Heart left ventricle (tissue), 16 donors: Measurements from ENCODE around the gene RASSF9. TPM values are rescaled to one million over a fixed set of nuclear protein-coding genes. Genes with fewer than 3 reads are reported as not detected.

Experiments used
- ATAC-seq, 4 donors: fragments of 200-7000 bp; cut with Tn5 transposase; one replicate each; pipeline ENCODE4 v1.9.1; 2020 to 2022; ENCODE audit warnings: moderate library complexity in 4 of 4, mild to moderate bottlenecking in 3 of 4, moderate number of reproducible peaks in 1 of 4
- DNase-seq, 5 donors: peaks; one replicate each; pipeline ENCODE4 v3.0.0-alpha.2; 2020
- H3K27ac ChIP-seq, 12 donors: fragments of 200-600 bp; sonication (generic) in 4 of 12; one replicate each; pipeline versions ENCODE4 v1.5.0 to v1.8.0; 2016 to 2022; ENCODE audit warnings: mild to moderate bottlenecking in 2 of 12
- H3K27me3 ChIP-seq, 9 donors: fragments of 200-600 bp; sonication (generic) in 2 of 9; one replicate each; pipeline versions ENCODE4 v1.5.1 to v1.8.0; 2016 to 2022; ENCODE audit warnings: mild to moderate bottlenecking in 3 of 9
- H3K36me3 ChIP-seq, 9 donors: fragments of 200-600 bp; sonication (generic) in 2 of 9; one replicate each; pipeline versions ENCODE4 v1.5.0 to v1.8.0; 2018 to 2022; ENCODE audit warnings: mild to moderate bottlenecking in 2 of 9
- H3K4me1 ChIP-seq, 12 donors: fragments of 200-600 bp; sonication (generic) in 4 of 12; one replicate each; pipeline versions ENCODE4 v1.5.0 to v1.8.0; 2016 to 2022; ENCODE audit warnings: mild to moderate bottlenecking in 3 of 12
- H3K4me3 ChIP-seq, 12 donors: fragments of 200-600 bp; sonication (generic) in 4 of 12; one replicate each; pipeline versions ENCODE4 v1.5.0 to v1.8.0; 2017 to 2022; ENCODE audit warnings: mild to moderate bottlenecking in 9 of 12, moderate library complexity in 4 of 12
- H3K9me3 ChIP-seq, 12 donors: fragments of 200-600 bp; sonication (generic) in 4 of 12; one replicate each; pipeline versions ENCODE4 v1.5.0 to v1.8.0; 2016 to 2022; ENCODE audit warnings: mild to moderate bottlenecking in 1 of 12
- CTCF ChIP-seq, 12 donors: fragments of 200-600 bp; sonication (generic) in 4 of 12; IDR thresholded peaks; one replicate each; pipeline versions ENCODE4 v1.5.0 to v1.8.0; 2018 to 2022; ENCODE audit warnings: antibody characterized with exemption in 12 of 12, mild to moderate bottlenecking in 5 of 12
- POLR2A ChIP-seq, 2 donors: fragments of 450-650 bp; IDR thresholded peaks; one replicate each; pipeline ENCODE4 v1.6.1; 2017; ENCODE audit warnings: antibody characterized with exemption in 2 of 2, mild to moderate bottlenecking in 2 of 2, moderate library complexity in 2 of 2
- WGBS, 4 donors: extraction: QIAGEN DNeasy Blood & Tissue Kit in 2 of 4; methylation state at CpG; one replicate each; pipeline versions ENCODE4 v1.1.5 to v1.1.7; 2013 to 2018; 5-methylcytosine and 5-hydroxymethylcytosine counted together
- intact Hi-C, 10 donors: fragments of 100-400 bp; cut with DNase I; formaldehyde crosslinking; loops; one replicate each; pipeline versions ENCODE4 v1.11.1 to v1.14.2; 2022
- polyA plus RNA-seq, 2 donors: library from polyadenylated mRNA; stranded (reverse); fragments of 200-250 nt; gene quantifications; one replicate each; pipeline ENCODE4 v1.2.3, GENCODE V29; 2013
- total RNA-seq, 9 donors: library from RNA; depleted of rRNA in 2 of 9; stranded (reverse); fragments of >200 nt in 2 of 9; fragmentation: NEBNext Ultra II Directional in 3 of 9; extraction: Animal tissue kit (Norgen Biotek cat#: 25700) in 3 of 9; gene quantifications; one replicate each; pipeline versions ENCODE4 v1.1.0 to v1.2.4, GENCODE V29; 2016 to 2023
- donor health status: ischemic (EF 13 %, LVEDD 7.1; RV severe dilation, severe dysfunction).
- donor health status: healthy with polysubstance abuse.
- donor health status: DM: no; HTN: yes; CAD: no.
- donor health status: DM: no; HTN: no; CAD: no.
- donor health status: ischemic (EF 25% LVEDD 6.9; RV normal size, moderate dysfunction).
- donor health status: ischemic (EF 25% LVEDD 5.7; RV mildly dilated, moderate dysfunction).
- donor health status: healthy.
- donor health status: DM: yes; HTN: yes; CAD: no.
- donor health status: ischemic (EF 35%, LVEDD 5.7; RV mildly dilated, moderate dysfunction).
- donor health status: nonischemic (EF 11% LVEDD 7.7; RV severe dilation, severe dysfunction).
- donor health status: DM: yes; HTN: yes; CAD: no.
- donor health status: PGD.
- donor health status: ischemic (EF 29% LVEDD 5.4; RV normal size, mild dysfunction).
- donor health status: nonischemic (EF 23%, LVEDD 6.1; RV moderate dilation, normal function).

RASSF9 gene
- total and polyA plus RNA-seq, 11 donors = 0.95 to 11.5 (median 5.8) TPM

GRCh38 chr12:85874031-85874461, 37.8 kb upstream of the RASSF9 start, which contains the start of gene NTS:
NTS (plus strand) TSS chr12:85874295; CDS start chr12:85874404, 109 bp downstream.
- ATAC-seq = no peak

GRCh38 chr12:85872497-85873091, 36.4 kb upstream of the RASSF9 start:
- Histone ChIP-seq H3K27me3 (peaks cover 0 to 6% (median 0%) of the 10 kb centered on the region in 9 donors), H3K27ac (no peak overlapping the region), H3K9me3 (no peaks in the 10 kb centered on the region), H3K4me1 (no peaks in the 10 kb centered on the region), H3K4me3 (no peak overlapping the region), H3K36me3 (no peaks in the 10 kb centered on the region)
- DNase-seq (no peak), ATAC-seq (no peak)
- 32 to 34% (median 33%) methylated on average over 3 of the region's 3 CpGs for WGBS, 4 donors
- TF ChIP-seq CTCF (IDR thresholded peaks at IDR 0.05) = peak; percentile 62 to 90 (median 74)
- TF ChIP-seq POLR2A (IDR thresholded peaks at IDR 0.05) = no peak
- intact Hi-C loops = loop anchor here in 9 of 10 donors (2.0 to 5.0 kb wide), 4 partner anchors 395 to 405 kb away; no protein-coding TSS in a partner anchor

More at GRCh38 chr12:85874031-85874461, 37.8 kb upstream of the RASSF9 start, which contains the start of gene NTS:
- H3K4me3 ChIP-seq = no peak within 1 kb of the TSS
- no peaks in the 10 kb centered on the region for H3K9me3 ChIP-seq
- intact Hi-C loops = loop anchor here in 8 of 10 donors (5.0 kb wide), 3 partner anchors 397 to 407 kb away; no protein-coding TSS in a partner anchor
- no peak for DNase-seq
- no peak for TF ChIP-seq CTCF (IDR thresholded peaks at IDR 0.05)
- no peak for TF ChIP-seq POLR2A (IDR thresholded peaks at IDR 0.05)
- no peaks in the 10 kb centered on the region for H3K36me3 ChIP-seq
- no peak within 1 kb of the TSS for H3K27ac ChIP-seq
- H3K27me3 ChIP-seq = peaks cover 0 to 8% (median 0%) of the 10 kb centered on the region in 9 donors
- H3K4me1 ChIP-seq = no peaks in the 10 kb centered on the region
- WGBS, 4 donors = 7 to 15% (median 12%) methylated on average over 3 of the region's 3 CpGs

GRCh38 chr12:85866986-85867776, 31.0 kb upstream of the RASSF9 start:
- WGBS, 4 donors = 28 to 35% (median 32%) methylated on average over 5 of the region's 5 CpGs

More at GRCh38 chr12:85866986-85867776, 31.0 kb upstream of the RASSF9 start:
- H3K27me3 ChIP-seq = no peaks in the 10 kb centered on the region
- intact Hi-C loops = loop anchor here (1.0 to 10.0 kb wide), 9 partner anchors 55 to 390 kb away; no protein-coding TSS in a partner anchor
- TF ChIP-seq POLR2A (IDR thresholded peaks at IDR 0.05) (no peak), CTCF (IDR thresholded peaks at IDR 0.05) (peak; percentile 69 to 88 (median 78))
- ATAC-seq (peak; percentile 70 to 85 (median 78)), DNase-seq (peak in 1 of 5 donors; percentile 25)
- H3K36me3 ChIP-seq = no peaks in the 10 kb centered on the region
- peak overlapping the region in 6 of 12 donors; percentile 11 to 41 (median 20) for H3K4me3 ChIP-seq
- H3K9me3 ChIP-seq = no peaks in the 10 kb centered on the region
- H3K4me1 ChIP-seq = peaks cover 0 to 7% (median 0%) of the 10 kb centered on the region in 12 donors
- H3K27ac ChIP-seq = no peak overlapping the region
